Mesodermal cell (in vitro differentiated cells): ENCODE data around the gene IL10.
"Not testable (repeated sequence)": the region's sequence is repeated elsewhere in the genome, so short reads cannot be mapped to it uniquely, and the experiment has no call there.

Experiments
- H3K27ac ChIP-seq: 2 replicates; pipeline ENCODE4 v1.7.0; 2013; ENCODE audit warnings: mild to moderate bottlenecking, low read depth, low read length, moderate library complexity; ENCODE audit not compliant: severe bottlenecking
- H3K36me3 ChIP-seq: 2 replicates; pipeline ENCODE4 v1.7.1; 2013; ENCODE audit warnings: mild to moderate bottlenecking, low read length, moderate library complexity; ENCODE audit not compliant: control insufficient read depth, insufficient read depth
- H3K4me1 ChIP-seq: one replicate; pipeline ENCODE4 v1.7.1; 2013; ENCODE audit warnings: mild to moderate bottlenecking, low read length; ENCODE audit not compliant: insufficient read depth, control insufficient read depth, poor library complexity, severe bottlenecking
- H3K4me3 ChIP-seq: 2 replicates; pipeline ENCODE4 v1.7.0; 2013; ENCODE audit warnings: low read length, control low read depth, mild to moderate bottlenecking; ENCODE audit not compliant: insufficient read depth, poor library complexity, severe bottlenecking; ENCODE audit errors: extremely low read depth
- H3K9me3 ChIP-seq: 2 replicates; pipeline ENCODE4 v1.7.1; 2013; ENCODE audit warnings: mild to moderate bottlenecking, low read length, moderate library complexity; ENCODE audit not compliant: control insufficient read depth
- WGBS, 2 experiments: methylation state at CpG; one replicate each; pipeline ENCODE4 v1.1.5; 2013; ENCODE audit warnings: missing lambda C conversion rate in 2 of 2; ENCODE audit not compliant: insufficient coverage in 2 of 2; 5-methylcytosine and 5-hydroxymethylcytosine counted together

Gene IL10

GRCh38 chr1:206779638-206780037 lies 7.3 kb upstream of the IL10 start:
- H3K27ac ChIP-seq = no peak overlapping the region

GRCh38 chr1:206778911-206779310 lies 6.6 kb upstream of the IL10 start:
- not testable (repeated sequence) for H3K4me1 ChIP-seq, H3K4me3 ChIP-seq, H3K36me3 ChIP-seq, H3K9me3 ChIP-seq, H3K27ac ChIP-seq
- 85 to 95% methylated on average over 6 of the region's 6 CpGs for WGBS, 2 experiments

More at GRCh38 chr1:206779638-206780037, 7.3 kb upstream of the IL10 start:
- Histone ChIP-seq H3K4me3 (no peak overlapping the region), H3K9me3 (no peaks in the 10 kb centered on the region), H3K4me1 (no peaks in the 10 kb centered on the region), H3K36me3 (no peaks in the 10 kb centered on the region)
- WGBS, 2 experiments = 83 to 94% methylated on average over 2 of the region's 2 CpGs

- Histone ChIP-seq H3K36me3 (no peaks in the 10 kb centered on the region), H3K4me3 (no peak overlapping the region), H3K4me1 (no peaks in the 10 kb centered on the region), H3K27ac (no peak overlapping the region), H3K9me3 (no peaks in the 10 kb centered on the region)
- WGBS, 2 experiments = 80 to 98% methylated on average over 4 to 5 of the region's 7 CpGs
Observed at GRCh38 chr1:206778031-206778430, 5.7 kb upstream of the IL10 start.

GRCh38 chr1:206776229-206776628 lies 3.9 kb upstream of the IL10 start:
- Histone ChIP-seq H3K4me3 (no peak overlapping the region), H3K9me3 (no peaks in the 10 kb centered on the region), H3K36me3 (no peaks in the 10 kb centered on the region), H3K4me1 (peaks cover 6% of the 10 kb centered on the region), H3K27ac (no peak overlapping the region)
- WGBS, 2 experiments = 43 to 100% methylated on average over 1 of the region's 4 CpGs

DNA sequence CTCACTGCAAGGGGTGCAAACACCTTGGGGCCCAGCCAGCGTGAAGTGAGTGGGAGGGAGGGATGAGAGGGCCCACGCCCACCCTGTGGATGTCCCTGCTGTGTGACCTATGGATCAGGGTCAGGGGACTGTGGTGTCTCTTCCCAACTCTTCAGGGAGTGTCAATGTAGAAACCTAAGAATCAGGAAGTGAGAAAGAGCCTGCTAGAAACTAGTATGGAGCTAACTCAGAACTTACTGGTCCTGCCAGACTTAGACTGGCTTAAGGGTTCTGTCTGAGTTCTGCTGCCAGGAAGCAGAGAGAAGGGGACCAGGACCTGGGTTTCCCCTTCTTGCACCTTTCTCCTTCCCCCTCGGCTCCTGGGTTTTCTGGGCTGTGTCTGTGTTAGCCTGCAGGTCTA lies 1.8 kb upstream of the IL10 start:
- WGBS, 2 experiments = 76 to 89% methylated on average over 2 to 3 of the region's 3 CpGs
- Histone ChIP-seq H3K36me3 (no peaks in the 10 kb centered on the region), H3K9me3 (no peaks in the 10 kb centered on the region), H3K27ac (no peak overlapping the region), H3K4me1 (peaks cover 24% of the 10 kb centered on the region), H3K4me3 (no peak overlapping the region)

DNA sequence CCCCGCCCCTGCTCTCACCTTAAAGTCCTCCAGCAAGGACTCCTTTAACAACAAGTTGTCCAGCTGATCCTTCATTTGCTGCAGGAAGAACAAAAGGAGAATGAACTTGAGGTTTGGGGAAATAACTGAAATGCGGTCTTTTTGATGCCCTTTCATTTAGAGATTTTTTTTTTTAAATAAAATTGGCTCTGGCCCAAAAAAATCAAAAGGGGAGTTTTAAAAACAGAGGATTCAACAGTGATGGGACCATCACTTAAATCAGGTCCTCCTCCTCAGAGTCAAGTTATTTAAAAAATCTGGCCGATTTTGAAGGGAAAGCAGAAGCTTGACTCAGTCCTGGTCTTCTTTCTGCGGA lies 979 bp downstream of the IL10 start:
- Histone ChIP-seq H3K4me3 (no peak overlapping the region), H3K36me3 (no peaks in the 10 kb centered on the region), H3K27ac (no peak overlapping the region), H3K4me1 (peaks cover 34% of the 10 kb centered on the region), H3K9me3 (no peaks in the 10 kb centered on the region)
- WGBS, 2 experiments = 89 to 96% methylated on average over 3 of the region's 4 CpGs

DNA sequence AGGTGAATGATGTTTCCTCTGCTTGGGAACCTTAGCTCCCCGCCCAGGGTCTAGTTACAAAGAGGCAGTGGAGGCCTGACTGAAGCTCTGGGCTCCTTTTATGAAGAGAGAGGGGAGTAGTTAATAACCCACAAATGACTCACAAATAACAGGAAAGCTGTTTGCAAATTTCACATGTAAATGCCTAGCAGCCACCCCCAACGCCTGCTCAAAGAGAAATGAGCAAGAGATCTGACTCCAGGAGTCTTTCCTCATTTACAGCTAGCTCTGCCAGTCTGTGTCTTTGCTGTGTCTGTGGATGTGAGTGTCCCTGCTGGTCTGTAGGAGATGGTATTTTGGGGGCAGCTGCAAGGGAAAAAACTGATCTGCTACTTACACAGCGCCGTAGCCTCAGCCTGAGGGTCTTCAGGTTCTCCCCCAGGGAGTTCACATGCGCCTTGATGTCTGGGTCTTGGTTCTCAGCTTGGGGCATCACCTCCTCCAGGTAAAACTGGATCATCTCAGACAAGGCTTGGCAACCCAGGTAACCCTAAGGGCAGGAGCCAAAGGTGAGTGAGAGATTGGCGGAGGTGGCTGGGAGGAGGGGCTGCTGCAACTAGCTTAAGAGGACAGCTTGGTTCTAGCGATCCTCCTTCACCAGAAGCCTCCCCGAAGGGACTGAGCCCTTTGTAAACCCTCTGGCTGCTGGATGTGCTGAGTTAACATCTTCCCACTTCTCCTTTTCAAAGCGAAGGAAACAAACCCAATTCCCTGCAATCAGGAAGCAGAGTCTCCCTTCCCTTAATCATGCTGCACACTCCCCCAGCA lies 1.6 kb downstream of the IL10 start, which contains the start of gene IL19:
Gene IL19 (plus strand): TSS at position 243 of the 807 bp plus-strand sequence. CDS start 65,890 bp downstream, outside the sequence.
- Histone ChIP-seq H3K27ac (no peak within 1 kb of the TSS), H3K4me3 (peak within 1 kb of the TSS; percentile 11), H3K9me3 (no peaks in the 10 kb centered on the region), H3K4me1 (peaks cover 34% of the 10 kb centered on the region), H3K36me3 (no peaks in the 10 kb centered on the region)
- 55 to 79% methylated on average over 6 of the region's 9 CpGs for WGBS, 2 experiments

GRCh38 chr1:206769304-206769731 lies 3.0 kb downstream of the IL10 start:
- Histone ChIP-seq H3K4me3 (no peak overlapping the region), H3K9me3 (no peaks in the 10 kb centered on the region), H3K27ac (no peak overlapping the region), H3K4me1 (peaks cover 34% of the 10 kb centered on the region), H3K36me3 (no peaks in the 10 kb centered on the region)
- 96 to 98% methylated on average over 3 to 7 of the region's 7 CpGs for WGBS, 2 experiments

DNA sequence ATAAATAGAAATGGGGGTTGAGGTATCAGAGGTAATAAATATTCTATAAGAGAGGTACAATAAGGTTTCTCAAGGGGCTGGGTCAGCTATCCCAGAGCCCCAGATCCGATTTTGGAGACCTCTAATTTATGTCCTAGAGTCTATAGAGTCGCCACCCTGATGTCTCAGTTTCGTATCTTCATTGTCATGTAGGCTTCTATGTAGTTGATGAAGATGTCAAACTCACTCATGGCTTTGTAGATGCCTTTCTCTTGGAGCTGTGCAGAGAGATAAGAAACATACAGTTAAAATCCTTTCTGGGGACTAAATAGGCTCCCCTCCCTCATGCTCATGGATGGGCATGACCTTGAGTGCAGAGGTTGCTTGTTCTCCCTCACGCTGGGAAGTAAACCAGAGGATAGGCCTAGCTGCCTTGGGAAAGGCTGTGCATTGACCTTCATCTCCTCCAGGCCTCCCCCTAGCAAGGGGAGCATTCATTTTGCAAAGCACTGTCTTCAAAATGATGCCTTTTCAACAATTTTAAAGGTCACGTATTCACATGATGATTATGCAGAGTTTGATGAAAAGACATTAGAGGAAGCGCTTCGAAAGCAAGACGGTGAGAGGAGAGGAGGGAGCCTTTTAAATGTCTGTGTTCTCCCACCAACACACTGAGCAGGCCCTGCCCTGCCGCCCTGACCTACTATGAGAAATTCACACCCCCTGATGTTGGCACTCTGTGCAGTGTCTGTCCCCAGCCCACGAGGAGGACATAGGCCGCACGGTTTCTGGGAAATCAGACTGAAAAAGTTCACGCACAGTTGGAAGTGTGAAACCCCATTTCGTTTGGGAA lies 3.6 kb downstream of the IL10 start:
- Histone ChIP-seq H3K4me1 (peaks cover 34% of the 10 kb centered on the region), H3K36me3 (no peaks in the 10 kb centered on the region), H3K9me3 (peaks cover 3% of the 10 kb centered on the region), H3K27ac (no peak overlapping the region), H3K4me3 (no peak overlapping the region)
- WGBS, 2 experiments = 84 to 91% methylated on average over 7 to 11 of the region's 14 CpGs

DNA sequence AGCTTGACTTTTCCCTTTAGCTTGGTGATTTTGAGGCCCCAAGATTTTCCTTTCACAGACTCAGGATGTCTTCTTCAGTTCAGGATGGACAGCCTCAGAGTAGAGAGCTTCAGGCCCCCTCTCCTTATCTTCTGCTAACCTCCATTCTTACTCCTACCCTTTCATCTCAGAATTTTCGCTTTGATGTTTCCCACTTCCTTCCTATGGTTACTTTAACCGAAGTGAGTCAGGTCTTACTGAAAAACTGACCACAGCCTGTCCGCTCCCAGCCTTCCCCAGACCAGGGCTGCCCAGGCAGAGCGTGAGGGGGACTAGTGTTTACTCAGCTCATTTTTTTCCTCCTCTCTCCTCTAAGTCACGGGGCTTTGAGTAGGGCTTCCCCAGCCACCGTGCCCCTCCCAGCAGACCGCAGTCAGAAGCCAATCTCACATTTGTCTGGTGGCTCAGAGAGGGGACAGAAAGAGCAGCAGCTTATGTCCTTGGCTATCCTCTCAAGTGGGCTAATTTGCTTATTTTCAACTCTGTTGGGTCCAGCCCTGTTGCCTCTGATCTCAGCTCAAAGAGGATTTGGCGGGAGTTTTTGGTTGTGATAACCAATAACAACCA lies 5.9 kb downstream of the IL10 start:
- Histone ChIP-seq H3K36me3 (no peaks in the 10 kb centered on the region), H3K4me3 (no peak overlapping the region), H3K9me3 (peaks cover 7% of the 10 kb centered on the region), H3K27ac (peak overlapping the region; percentile 33), H3K4me1 (peaks cover 29% of the 10 kb centered on the region)
- 41 to 48% methylated on average over 4 to 6 of the region's 8 CpGs for WGBS, 2 experiments
